ENCODE data around the gene WDR26.

WDR26 gene

GRCh38 chr1:224340453-224341384 lies 93.9 kb downstream of the WDR26 start:
- peak; percentile 30 for DNase-seq

GRCh38 chr1:224339442-224340033 lies 95.1 kb downstream of the WDR26 start:
- DNase-seq, result no peak

- DNase-seq, result no peak
These were observed 96.3 kb downstream of the WDR26 start for GRCh38 chr1:224338150-224338838.
